Right atrium auricular region (tissue), 2 donors: ENCODE results near the gene NUP98. TPM values are rescaled to one million over a fixed set of nuclear protein-coding genes. Genes with fewer than 3 reads are reported as not detected.

Experiments
- DNase-seq: peaks from one replicate; pipeline ENCODE4 v3.0.0-alpha.2; 2019; ENCODE audit warnings: low spot score
- H3K27ac ChIP-seq, 2 donors: fragments of 200-600 bp; sonication (generic); 1 replicate in 1 of 2; 2 replicates in 1 of 2; pipeline ENCODE4 v1.5.1; 2016 to 2019
- H3K27me3 ChIP-seq, 2 donors: fragments of 200-600 bp; sonication (generic); one replicate each; pipeline versions ENCODE4 v1.5.1 to v1.6.0; 2017 to 2019
- H3K36me3 ChIP-seq: fragments of 200-600 bp; sonication (generic); one replicate; pipeline ENCODE4 v1.5.1; 2016
- H3K4me1 ChIP-seq, 2 donors: fragments of 200-600 bp; sonication (generic); one replicate each; pipeline versions ENCODE4 v1.5.1 to v1.6.0; 2017 to 2019
- H3K4me3 ChIP-seq, 2 donors: fragments of 200-600 bp; sonication (generic); 1 replicate in 1 of 2; 2 replicates in 1 of 2; pipeline ENCODE4 v1.5.1; 2017 to 2019; ENCODE audit warnings: mild to moderate bottlenecking in 1 of 2, moderate library complexity in 1 of 2
- H3K9me3 ChIP-seq, 2 donors: fragments of 200-600 bp; sonication (generic); one replicate each; pipeline ENCODE4 v1.5.1; 2019
- CTCF ChIP-seq, 2 donors: fragments of 200-600 bp; sonication (generic); IDR thresholded peaks; one replicate each; pipeline ENCODE4 v1.5.1; 2019; ENCODE audit warnings: antibody characterized with exemption in 2 of 2
- total RNA-seq, 2 donors: library from RNA; depleted of rRNA; stranded (reverse); fragments of >200 nt; gene quantifications; one replicate each; pipeline ENCODE4 v1.1.0, GENCODE V29; 2016

NUP98 gene
- total RNA-seq, 2 donors from 2014 or later: 58.8 to 94.5 TPM

GRCh38 chr11:3626250-3626960 is 170.9 kb downstream of the NUP98 start:
- Histone ChIP-seq H3K4me3 (no peak overlapping the region), H3K27me3 (no peaks in the 10 kb centered on the region), H3K27ac (no peak overlapping the region), H3K4me1 (no peaks in the 10 kb centered on the region), H3K36me3 (no peaks in the 10 kb centered on the region), H3K9me3 (no peaks in the 10 kb centered on the region)
- TF ChIP-seq CTCF (IDR thresholded peaks at IDR 0.05): no peak
- no peak for DNase-seq

Other genes starting within 250 kb of the NUP98 start
- 1 to 10 TPM in 1 of 2 donors, under 1 TPM in 1; 0.86 to 1.1 TPM for gene ART5, start 155.6 kb downstream of the NUP98 start, total RNA-seq
- not detected for gene ART1, start 152.4 kb downstream of the NUP98 start, total RNA-seq
- 1 to 10 TPM in 1 of 2 donors, not detected in 1; 1.0 TPM for gene CHRNA10, start 126.2 kb downstream of the NUP98 start, total RNA-seq
- 10 to 100 TPM; 10.8 to 14.9 TPM for gene PGAP2, start 11.0 kb upstream of the NUP98 start, total RNA-seq
- gene RHOG, start 43.4 kb upstream of the NUP98 start, total RNA-seq: 10 to 100 TPM; 20.1 to 48.9 TPM
- 10 to 100 TPM; 15.4 to 16.6 TPM for gene STIM1, start 58.1 kb upstream of the NUP98 start, total RNA-seq